Endothelial cell of umbilical vein (primary cell): ENCODE measurements around the gene RELN. TPM values are rescaled to one million over a fixed set of nuclear protein-coding genes. Genes with fewer than 3 reads are reported as not detected.

Source experiments
- BruUV-seq: library from RNA; stranded (reverse); fragments of 400-500 nt; replicated peaks from 2 replicates; lab custom pipeline; 2021; lab: Mats Ljungman, UMichigan
- CTCF ChIA-PET: fragments of 300-600, 350-600 bp; sonication (Branson Sonifier 250); formaldehyde crosslinking; loops from one replicate; lab custom pipeline; 2021; ENCODE audit warnings: antibody characterized with exemption, inconsistent platforms; lab: Charles Lee
- POLR2A ChIA-PET: fragments of 300-600, 350-600 bp; sonication (Branson Sonifier 250); formaldehyde crosslinking; loops from one replicate; lab custom pipeline; 2021; ENCODE audit warnings: antibody characterized with exemption, inconsistent platforms; lab: Charles Lee
- DNase-seq: peaks from one replicate; pipeline ENCODE4 v3.0.0-alpha.2; 2011; ENCODE audit warnings: low read depth, low spot score
- FAIRE-seq: peaks from 2 replicates; lab custom pipeline; 2011; peaks lifted over from hg19 to GRCh38; lab: Jason Lieb, UNC
- H2AFZ ChIP-seq: 2 replicates; pipeline ENCODE4 v1.6.0; 2012; ENCODE audit warnings: low read depth, low read length, control low read depth, inconsistent platforms
- H3K27ac ChIP-seq: 2 replicates; pipeline ENCODE4 v1.5.1; 2011; ENCODE audit warnings: low read depth, mild to moderate bottlenecking, control low read depth, low read length, moderate library complexity; ENCODE audit not compliant: insufficient read depth
- H3K27me3 ChIP-seq, 2 experiments: 2 replicates each; pipeline versions ENCODE4 v1.6.0 to v1.6.1; 2011; ENCODE audit warnings: low read length in 2 of 2, mixed read lengths in 1 of 2; ENCODE audit not compliant: control insufficient read depth in 2 of 2, insufficient read depth in 2 of 2
- H3K36me3 ChIP-seq, 2 experiments: 2 replicates in 1 of 2; 3 replicates in 1 of 2; pipeline ENCODE4 v1.5.1; 2011; ENCODE audit warnings: low read length in 2 of 2, mild to moderate bottlenecking in 1 of 2, moderate library complexity in 1 of 2; ENCODE audit not compliant: control insufficient read depth in 2 of 2, insufficient read depth in 2 of 2; ENCODE audit errors: extremely low read depth in 1 of 2
- H3K4me1 ChIP-seq: 3 replicates; pipeline ENCODE4 v1.5.1; 2011; ENCODE audit warnings: mild to moderate bottlenecking, low read length; ENCODE audit not compliant: control insufficient read depth, insufficient read depth; ENCODE audit errors: extremely low read depth
- H3K4me2 ChIP-seq: 2 replicates; pipeline ENCODE4 v1.6.1; 2011; ENCODE audit warnings: low read length, control low read depth, mixed read lengths; ENCODE audit not compliant: insufficient read depth
- H3K4me3 ChIP-seq, 3 experiments: fragments of 200-600 bp in 1 of 3; sonication (generic), shearing (Covaris generic) in 1 of 3; replicated peaks in 1 of 3; 2 replicates each; pipeline ENCODE4 v1.5.1; 2011 to 2016; ENCODE audit warnings: control low read depth in 3 of 3, low read length in 3 of 3, mild to moderate bottlenecking in 2 of 3, inconsistent platforms in 1 of 3, low read depth in 1 of 3, moderate library complexity in 1 of 3; ENCODE audit not compliant: insufficient read depth in 1 of 3
- H3K79me2 ChIP-seq: 2 replicates; pipeline ENCODE4 v1.6.0; 2012; ENCODE audit warnings: low read length, inconsistent platforms; ENCODE audit not compliant: control insufficient read depth, insufficient read depth
- H3K9ac ChIP-seq: replicated peaks from 2 replicates; pipeline ENCODE3; 2011; ENCODE audit warnings: low read length, control low read depth; ENCODE audit not compliant: insufficient read depth; ENCODE audit errors: extremely low read depth
- H3K9me1 ChIP-seq: replicated peaks from 3 replicates; pipeline ENCODE4 v1.6.0; 2011; ENCODE audit warnings: mild to moderate bottlenecking, low read length; ENCODE audit not compliant: control insufficient read depth, insufficient read depth; ENCODE audit errors: extremely low read depth
- H3K9me3 ChIP-seq: replicated peaks from 2 replicates; pipeline ENCODE4 v1.5.1; 2012; ENCODE audit warnings: low read length, inconsistent platforms; ENCODE audit not compliant: control insufficient read depth, insufficient read depth
- H4K20me1 ChIP-seq: replicated peaks from 2 replicates; pipeline ENCODE3; 2011; ENCODE audit warnings: mild to moderate bottlenecking, low read length; ENCODE audit not compliant: control insufficient read depth, insufficient read depth; ENCODE audit errors: extremely low read depth
- EZH2 ChIP-seq: IDR thresholded peaks from 2 replicates; pipeline ENCODE4 v1.6.1; 2012; ENCODE audit warnings: borderline replicate concordance, low read depth, mild to moderate bottlenecking, moderate library complexity, low read length, inconsistent platforms; ENCODE audit not compliant: severe bottlenecking
- FOS ChIP-seq: IDR thresholded peaks from 2 replicates; pipeline ENCODE4 v1.6.1; 2011; ENCODE audit warnings: mild to moderate bottlenecking, low read length, moderate library complexity, borderline replicate concordance; ENCODE audit not compliant: insufficient read depth
- GATA2 ChIP-seq: IDR thresholded peaks from 2 replicates; pipeline ENCODE4 v1.7.0; 2011; ENCODE audit warnings: low read depth, mild to moderate bottlenecking, moderate library complexity, mixed read lengths, low read length; ENCODE audit not compliant: insufficient read length, insufficient read depth
- JUN ChIP-seq: IDR thresholded peaks from 2 replicates; pipeline ENCODE4 v1.6.1; 2011; ENCODE audit warnings: borderline replicate concordance, low read depth; ENCODE audit not compliant: insufficient read length, insufficient read depth
- MYC ChIP-seq: IDR thresholded peaks from one replicate; pipeline ENCODE4 v1.6.1; 2011; ENCODE audit warnings: mild to moderate bottlenecking, low read depth, low read length
- POLR2A ChIP-seq: IDR thresholded peaks from 2 replicates; pipeline ENCODE4 v1.6.1; 2012; ENCODE audit warnings: low read depth, mild to moderate bottlenecking, control low read depth, low read length
- POLR2AphosphoS5 ChIP-seq: IDR thresholded peaks from 2 replicates; pipeline ENCODE4 v1.6.1; 2012; ENCODE audit warnings: low read depth, mild to moderate bottlenecking, control low read depth, low read length, moderate library complexity; ENCODE audit not compliant: insufficient read depth
- dilution Hi-C: fragments of 300-500 bp; cut with MboI; formaldehyde crosslinking; loops from one replicate; pipeline ENCODE4 v1.15.0; 2019; ENCODE audit warnings: low sequenced_read_pairs; ENCODE audit not compliant: extremely low pct_ligation_motif_present
- intact Hi-C: fragments of 100-400 bp; cut with micrococcal nuclease; formaldehyde crosslinking; loops from one replicate; pipeline ENCODE4 v1.10.0; 2022
- polyA plus RNA-seq, 4 experiments: library from polyadenylated mRNA; depleted of rRNA in 3 of 4; stranded (reverse) in 3 of 4; unstranded in 1 of 4; fragments of >200 nt; gene quantifications; 2 replicates each; pipeline versions ENCODE4 v1.2.1 to v1.2.3, GENCODE V29; 2011 to 2012; ENCODE audit warnings: missing spikeins in 1 of 4
- total RNA-seq: library from RNA; stranded (reverse); gene quantifications from 2 replicates; pipeline ENCODE4 v1.2.3, GENCODE V29; 2021
- TF ChIP-seq, protein P1 (sequence below), 2 donors: IDR thresholded peaks; 1 replicate in 1 of 2; 2 replicates in 1 of 2; pipeline ENCODE4 v1.5.1; 2011; ENCODE audit warnings: low read length in 2 of 2, mild to moderate bottlenecking in 2 of 2, moderate library complexity in 2 of 2, control low read depth in 1 of 2, inconsistent platforms in 1 of 2, low read depth in 1 of 2; ENCODE audit not compliant: insufficient read depth in 1 of 2; ENCODE audit errors: extremely low read depth in 1 of 2
- TF ChIP-seq, protein P2 (sequence below): IDR thresholded peaks from 2 replicates; pipeline ENCODE4 v1.6.1; 2011; ENCODE audit not compliant: insufficient read depth, insufficient read length

Gene RELN
- total and polyA plus RNA-seq, 2 donors (not counting 3 experiments of a cell fraction or from before 2014, with no cell fraction given) = 0.15 to 0.22 TPM

DNA sequence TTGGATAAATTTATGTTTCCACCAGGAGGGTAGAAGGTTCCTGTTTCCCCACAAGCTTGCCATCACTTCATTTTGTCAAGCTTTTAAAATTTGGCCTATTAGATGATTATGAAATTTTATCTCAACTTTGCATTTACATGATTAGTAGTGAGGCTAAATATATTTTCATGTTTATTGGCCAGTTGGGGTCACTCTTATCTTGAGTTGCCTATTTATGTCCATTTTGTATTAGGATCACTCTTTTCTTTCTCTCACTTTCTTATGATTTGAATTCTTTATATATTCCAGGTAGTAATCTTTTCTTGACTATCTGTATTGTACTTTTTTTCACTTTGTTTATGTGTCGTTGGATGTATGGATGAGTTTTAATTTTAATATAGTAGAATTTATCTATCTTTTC, 324.9 kb downstream of the RELN start:
- CTCF ChIA-PET = interaction anchor here (0.8 to 1.4 kb wide), 2 partner anchors 432 to 497 kb away, joined by 3 read pairs; no protein-coding TSS in a partner anchor

More for the DNA sequence above, 324.9 kb downstream of the RELN start:
- no peak for FAIRE-seq
- no peaks in the 10 kb centered on the region for H3K36me3 ChIP-seq
- DNase-seq = peak; percentile 13
- intact Hi-C loops (loop anchor here (2.0 to 5.0 kb wide), 2 partner anchors 88 to 492 kb away; no protein-coding TSS in a partner anchor), dilution Hi-C loops (no loop called here)
- H2AFZ ChIP-seq = no peak overlapping the region
- H3K4me1 ChIP-seq = peaks cover 3% of the 10 kb centered on the region
- H4K20me1 ChIP-seq = no peaks in the 10 kb centered on the region
- H3K4me3 ChIP-seq = no peak overlapping the region
- BruUV-seq = no TSS peak
- H3K27me3 ChIP-seq = no peaks in the 10 kb centered on the region
- no peak overlapping the region for H3K9ac ChIP-seq
- H3K79me2 ChIP-seq = no peaks in the 10 kb centered on the region
- H3K4me2 ChIP-seq = no peak overlapping the region
- H3K27ac ChIP-seq = no peak overlapping the region
- no peaks in the 10 kb centered on the region for H3K9me3 ChIP-seq
- no peaks in the 10 kb centered on the region for H3K9me1 ChIP-seq
- POLR2A ChIA-PET = no interaction called here
- TF ChIP-seq, protein P1, sequence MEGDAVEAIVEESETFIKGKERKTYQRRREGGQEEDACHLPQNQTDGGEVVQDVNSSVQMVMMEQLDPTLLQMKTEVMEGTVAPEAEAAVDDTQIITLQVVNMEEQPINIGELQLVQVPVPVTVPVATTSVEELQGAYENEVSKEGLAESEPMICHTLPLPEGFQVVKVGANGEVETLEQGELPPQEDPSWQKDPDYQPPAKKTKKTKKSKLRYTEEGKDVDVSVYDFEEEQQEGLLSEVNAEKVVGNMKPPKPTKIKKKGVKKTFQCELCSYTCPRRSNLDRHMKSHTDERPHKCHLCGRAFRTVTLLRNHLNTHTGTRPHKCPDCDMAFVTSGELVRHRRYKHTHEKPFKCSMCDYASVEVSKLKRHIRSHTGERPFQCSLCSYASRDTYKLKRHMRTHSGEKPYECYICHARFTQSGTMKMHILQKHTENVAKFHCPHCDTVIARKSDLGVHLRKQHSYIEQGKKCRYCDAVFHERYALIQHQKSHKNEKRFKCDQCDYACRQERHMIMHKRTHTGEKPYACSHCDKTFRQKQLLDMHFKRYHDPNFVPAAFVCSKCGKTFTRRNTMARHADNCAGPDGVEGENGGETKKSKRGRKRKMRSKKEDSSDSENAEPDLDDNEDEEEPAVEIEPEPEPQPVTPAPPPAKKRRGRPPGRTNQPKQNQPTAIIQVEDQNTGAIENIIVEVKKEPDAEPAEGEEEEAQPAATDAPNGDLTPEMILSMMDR (IDR thresholded peaks at IDR 0.05; ENCODE audit: extremely low read depth in 1 of 2, insufficient read depth in 1 of 2, low read depth in 1 of 2, low read length in 2 of 2) = no peak
- TF ChIP-seq POLR2A (no peak), JUN (no peak), POLR2AphosphoS5 (no peak), MYC (no peak), GATA2 (no peak), EZH2 (no peak), FOS (no peak)
- TF ChIP-seq, protein P2, sequence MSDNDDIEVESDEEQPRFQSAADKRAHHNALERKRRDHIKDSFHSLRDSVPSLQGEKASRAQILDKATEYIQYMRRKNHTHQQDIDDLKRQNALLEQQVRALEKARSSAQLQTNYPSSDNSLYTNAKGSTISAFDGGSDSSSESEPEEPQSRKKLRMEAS = no peak
